Tibial artery (tissue), 4 donors: ENCODE results near the gene TMEM253.

ENCODE experiments used
- DNase-seq, 2 donors: peaks; one replicate each; pipeline ENCODE4 v3.0.0-alpha.2; 2019
- H3K27ac ChIP-seq, 2 donors: fragments of 200-600 bp; sonication (generic) in 1 of 2; 1 replicate in 1 of 2; 2 replicates in 1 of 2; pipeline ENCODE4 v1.5.1; 2018 to 2019; ENCODE audit warnings: mild to moderate bottlenecking in 1 of 2
- H3K27me3 ChIP-seq, 2 donors: fragments of 200-600 bp; sonication (generic) in 1 of 2; one replicate each; pipeline versions ENCODE4 v1.5.1 to v1.6.0; 2016 to 2019
- H3K36me3 ChIP-seq, 3 donors: fragments of 200-600 bp; sonication (generic) in 2 of 3; one replicate each; pipeline ENCODE4 v1.5.1; 2016 to 2019; ENCODE audit warnings: mild to moderate bottlenecking in 2 of 3
- H3K4me1 ChIP-seq, 4 donors: fragments of 200-600 bp; sonication (generic) in 2 of 4; 1 replicate in 3 of 4; 2 replicates in 1 of 4; pipeline ENCODE4 v1.5.1; 2016 to 2019
- H3K4me3 ChIP-seq, 2 donors: fragments of 200-600 bp; sonication (generic) in 1 of 2; 1 replicate in 1 of 2; 2 replicates in 1 of 2; pipeline ENCODE4 v1.5.1; 2018 to 2019; ENCODE audit warnings: mild to moderate bottlenecking in 2 of 2
- H3K9me3 ChIP-seq, 3 donors: fragments of 200-600 bp; sonication (generic) in 1 of 3; one replicate each; pipeline ENCODE4 v1.5.1; 2016 to 2019
- CTCF ChIP-seq, 2 experiments: fragments of 200-600 bp in 1 of 2; fragments of 450-650 bp in 1 of 2; IDR thresholded peaks; one replicate each; pipeline ENCODE4 v1.5.1; 2017 to 2019; ENCODE audit warnings: antibody characterized with exemption in 2 of 2, mild to moderate bottlenecking in 1 of 2, moderate library complexity in 1 of 2
- intact Hi-C: fragments of 100-400 bp; cut with DNase I; formaldehyde crosslinking; loops from one replicate; pipeline ENCODE4 v1.15.0; 2023; ENCODE audit warnings: low total_unique reads

Gene TMEM253

GRCh38 chr14:21112255-21112654 is 11.4 kb downstream of the TMEM253 start:
- no peaks in the 10 kb centered on the region for H3K9me3 ChIP-seq
- no peak for DNase-seq
- no peaks in the 10 kb centered on the region for H3K36me3 ChIP-seq
- no peak overlapping the region for H3K27ac ChIP-seq
- H3K4me3 ChIP-seq = no peak overlapping the region
- H3K27me3 ChIP-seq = no peaks in the 10 kb centered on the region
- intact Hi-C loops = no loop called here
- H3K4me1 ChIP-seq = peaks cover 0 to 2% (median 2%) of the 10 kb centered on the region in 4 donors
- TF ChIP-seq CTCF (IDR thresholded peaks at IDR 0.05) = no peak

GRCh38 chr14:21113369-21113768 is 12.5 kb downstream of the TMEM253 start:
- no peak for DNase-seq
- H3K4me3 ChIP-seq = no peak overlapping the region
- no peaks in the 10 kb centered on the region for H3K9me3 ChIP-seq
- H3K4me1 ChIP-seq = no peaks in the 10 kb centered on the region
- TF ChIP-seq CTCF (IDR thresholded peaks at IDR 0.05) = no peak
- intact Hi-C loops = no loop called here
- H3K36me3 ChIP-seq = no peaks in the 10 kb centered on the region
- no peak overlapping the region for H3K27ac ChIP-seq
- H3K27me3 ChIP-seq = no peaks in the 10 kb centered on the region

GRCh38 chr14:21118933-21119332 is 18.1 kb downstream of the TMEM253 start:
- Histone ChIP-seq H3K4me1 (no peaks in the 10 kb centered on the region), H3K36me3 (no peaks in the 10 kb centered on the region), H3K27ac (no peak overlapping the region), H3K27me3 (no peaks in the 10 kb centered on the region), H3K4me3 (no peak overlapping the region), H3K9me3 (no peaks in the 10 kb centered on the region)
- no peak for TF ChIP-seq CTCF (IDR thresholded peaks at IDR 0.05)
- no peak for DNase-seq
- intact Hi-C loops = no loop called here

DNA sequence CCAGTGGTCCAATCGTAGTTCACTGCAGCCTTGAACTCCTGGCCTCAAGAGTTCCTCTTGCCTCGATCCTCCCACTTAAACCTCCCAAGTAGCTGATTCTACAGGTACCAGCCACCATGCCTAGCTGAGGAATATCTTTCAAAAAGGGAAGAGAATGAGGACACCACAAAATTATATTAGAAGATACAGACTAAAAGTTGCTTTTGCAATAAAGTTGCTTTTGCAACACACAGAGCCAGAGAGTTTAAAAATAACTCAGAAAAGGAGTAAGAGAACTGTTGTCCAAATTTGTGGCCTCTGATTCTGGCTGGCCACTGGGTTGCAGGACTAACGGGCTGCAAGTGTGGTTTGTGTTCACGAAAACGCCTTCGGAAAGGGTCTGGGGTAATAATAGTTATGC is 19.8 kb downstream of the TMEM253 start:
- no peak for DNase-seq
- intact Hi-C loops = no loop called here
- no peaks in the 10 kb centered on the region for H3K36me3 ChIP-seq
- no peaks in the 10 kb centered on the region for H3K9me3 ChIP-seq
- no peak for TF ChIP-seq CTCF (IDR thresholded peaks at IDR 0.05)
- no peaks in the 10 kb centered on the region for H3K4me1 ChIP-seq
- no peak overlapping the region for H3K27ac ChIP-seq
- H3K27me3 ChIP-seq = no peaks in the 10 kb centered on the region
- H3K4me3 ChIP-seq = no peak overlapping the region

- intact Hi-C loops = no loop called here
- Histone ChIP-seq H3K36me3 (no peaks in the 10 kb centered on the region), H3K27me3 (no peaks in the 10 kb centered on the region), H3K4me1 (no peaks in the 10 kb centered on the region), H3K9me3 (no peaks in the 10 kb centered on the region), H3K27ac (no peak overlapping the region), H3K4me3 (no peak overlapping the region)
- DNase-seq = no peak
- no peak for TF ChIP-seq CTCF (IDR thresholded peaks at IDR 0.05)
Measured at GRCh38 chr14:21121122-21121521, 20.3 kb downstream of the TMEM253 start.

DNA sequence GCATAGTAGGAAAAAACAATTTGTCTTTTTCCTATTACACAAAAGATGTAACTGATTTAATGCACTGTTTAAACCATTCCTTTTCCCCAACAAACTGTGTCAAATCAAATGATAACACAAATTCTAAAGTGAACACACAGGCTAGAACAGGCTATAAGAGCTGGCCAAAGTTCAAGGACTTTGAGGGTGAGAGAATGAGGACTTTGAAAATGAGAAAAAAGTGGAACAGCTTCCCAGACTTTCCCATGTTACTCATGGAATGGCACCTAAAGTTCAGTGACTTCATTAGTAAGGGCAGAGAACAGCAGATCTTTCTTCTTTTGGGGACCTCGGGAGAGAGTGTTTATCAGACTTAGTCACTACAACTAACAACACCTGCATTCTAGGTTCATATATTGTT is 22.6 kb downstream of the TMEM253 start:
- intact Hi-C loops = no loop called here
- H3K4me1 ChIP-seq = no peaks in the 10 kb centered on the region
- no peaks in the 10 kb centered on the region for H3K27me3 ChIP-seq
- H3K4me3 ChIP-seq = no peak overlapping the region
- H3K9me3 ChIP-seq = no peaks in the 10 kb centered on the region
- no peak for DNase-seq
- no peaks in the 10 kb centered on the region for H3K36me3 ChIP-seq
- no peak overlapping the region for H3K27ac ChIP-seq
- no peak for TF ChIP-seq CTCF (IDR thresholded peaks at IDR 0.05)
